ENCODE results near the gene AEBP2. TPM values are rescaled to one million over a fixed set of nuclear protein-coding genes. Genes with fewer than 3 reads are reported as not detected.

The AEBP2 gene
- total RNA-seq, 1 donor = 19.2 TPM

- Histone ChIP-seq H3K79me2 (ENCODE audit: insufficient read depth, low read length) (no peaks in the 10 kb centered on the region), H3K9me3 (ENCODE audit: low read depth, low read length) (no peaks in the 10 kb centered on the region), H3K36me3 (ENCODE audit: insufficient read depth, low read length) (no peaks in the 10 kb centered on the region), H2AFZ (ENCODE audit: low read length) (no peak overlapping the region), H3K4me2 (ENCODE audit: insufficient read depth, low read length) (no peak overlapping the region), H3K4me1 (ENCODE audit: insufficient read depth, low read length) (no peaks in the 10 kb centered on the region), H3K27me3 (ENCODE audit: insufficient read depth, low read length) (peaks cover 4% of the 10 kb centered on the region), H3K4me3 (ENCODE audit: insufficient read depth, low read length) (no peak overlapping the region), H3K27ac (ENCODE audit: low read depth, low read length) (no peak overlapping the region), H4K20me1 (ENCODE audit: insufficient read depth, low read length) (no peaks in the 10 kb centered on the region)
- no peak for TF ChIP-seq CTCF (IDR thresholded peaks at IDR 0.05; ENCODE audit: extremely low read depth, low read depth, low read length)
- DNase-seq (ENCODE audit: insufficient read length, low spot score, missing footprints) = no peak
These were observed 36.4 kb upstream of the AEBP2 start for GRCh38 chr12:19402743-19403431.

- Histone ChIP-seq H3K9me3 (ENCODE audit: low read depth, low read length) (no peaks in the 10 kb centered on the region), H3K4me3 (ENCODE audit: insufficient read depth, low read length) (no peak overlapping the region), H3K4me2 (ENCODE audit: insufficient read depth, low read length) (no peak overlapping the region), H3K27me3 (ENCODE audit: insufficient read depth, low read length) (peaks cover 4% of the 10 kb centered on the region), H3K4me1 (ENCODE audit: insufficient read depth, low read length) (no peaks in the 10 kb centered on the region), H4K20me1 (ENCODE audit: insufficient read depth, low read length) (no peaks in the 10 kb centered on the region), H3K27ac (ENCODE audit: low read depth, low read length) (no peak overlapping the region), H3K36me3 (ENCODE audit: insufficient read depth, low read length) (no peaks in the 10 kb centered on the region), H2AFZ (ENCODE audit: low read length) (no peak overlapping the region), H3K79me2 (ENCODE audit: insufficient read depth, low read length) (no peaks in the 10 kb centered on the region)
- TF ChIP-seq CTCF (IDR thresholded peaks at IDR 0.05; ENCODE audit: extremely low read depth, low read depth, low read length) = no peak
- no peak for DNase-seq (ENCODE audit: insufficient read length, low spot score, missing footprints)
These were observed 34.9 kb upstream of the AEBP2 start for GRCh38 chr12:19404242-19404880.

GRCh38 chr12:19409376-19409775 is 29.9 kb upstream of the AEBP2 start:
- TF ChIP-seq CTCF (IDR thresholded peaks at IDR 0.05; ENCODE audit: extremely low read depth, low read depth, low read length) = no peak
- H4K20me1 ChIP-seq (ENCODE audit: insufficient read depth, low read length) = no peaks in the 10 kb centered on the region
- no peaks in the 10 kb centered on the region for H3K9me3 ChIP-seq (ENCODE audit: low read depth, low read length)
- no peak overlapping the region for H3K27ac ChIP-seq (ENCODE audit: low read depth, low read length)
- H2AFZ ChIP-seq (ENCODE audit: low read length) = peak overlapping the region; percentile 21
- H3K79me2 ChIP-seq (ENCODE audit: insufficient read depth, low read length) = no peaks in the 10 kb centered on the region
- H3K4me1 ChIP-seq (ENCODE audit: insufficient read depth, low read length) = peaks cover 3% of the 10 kb centered on the region
- H3K36me3 ChIP-seq (ENCODE audit: insufficient read depth, low read length) = no peaks in the 10 kb centered on the region
- H3K4me3 ChIP-seq (ENCODE audit: insufficient read depth, low read length) = no peak overlapping the region
- DNase-seq (ENCODE audit: insufficient read length, low spot score, missing footprints) = peak; percentile 80
- H3K27me3 ChIP-seq (ENCODE audit: insufficient read depth, low read length) = no peaks in the 10 kb centered on the region
- peak overlapping the region; percentile 19 for H3K4me2 ChIP-seq (ENCODE audit: insufficient read depth, low read length)

GRCh38 chr12:19410211-19410610 is 29.1 kb upstream of the AEBP2 start:
- DNase-seq (ENCODE audit: insufficient read length, low spot score, missing footprints) = no peak

More at GRCh38 chr12:19410211-19410610, 29.1 kb upstream of the AEBP2 start:
- H3K27me3 ChIP-seq (ENCODE audit: insufficient read depth, low read length) = no peaks in the 10 kb centered on the region
- H2AFZ ChIP-seq (ENCODE audit: low read length) = no peak overlapping the region
- no peaks in the 10 kb centered on the region for H3K9me3 ChIP-seq (ENCODE audit: low read depth, low read length)
- no peaks in the 10 kb centered on the region for H4K20me1 ChIP-seq (ENCODE audit: insufficient read depth, low read length)
- H3K4me2 ChIP-seq (ENCODE audit: insufficient read depth, low read length) = no peak overlapping the region
- peaks cover 3% of the 10 kb centered on the region for H3K4me1 ChIP-seq (ENCODE audit: insufficient read depth, low read length)
- H3K79me2 ChIP-seq (ENCODE audit: insufficient read depth, low read length) = no peaks in the 10 kb centered on the region
- no peak for TF ChIP-seq CTCF (IDR thresholded peaks at IDR 0.05; ENCODE audit: extremely low read depth, low read depth, low read length)
- no peak overlapping the region for H3K27ac ChIP-seq (ENCODE audit: low read depth, low read length)
- no peak overlapping the region for H3K4me3 ChIP-seq (ENCODE audit: insufficient read depth, low read length)
- no peaks in the 10 kb centered on the region for H3K36me3 ChIP-seq (ENCODE audit: insufficient read depth, low read length)
